ENCODE data around the gene RGS6.

Gene RGS6

GRCh38 chr14:72416081-72416849, 484.0 kb downstream of the RGS6 start:
- DNase-seq, result no peak

GRCh38 chr14:72416892-72417291, 484.7 kb downstream of the RGS6 start:
- DNase-seq, result no peak

GRCh38 chr14:72418806-72419205, 486.6 kb downstream of the RGS6 start:
- DNase-seq, result no peak

DNA sequence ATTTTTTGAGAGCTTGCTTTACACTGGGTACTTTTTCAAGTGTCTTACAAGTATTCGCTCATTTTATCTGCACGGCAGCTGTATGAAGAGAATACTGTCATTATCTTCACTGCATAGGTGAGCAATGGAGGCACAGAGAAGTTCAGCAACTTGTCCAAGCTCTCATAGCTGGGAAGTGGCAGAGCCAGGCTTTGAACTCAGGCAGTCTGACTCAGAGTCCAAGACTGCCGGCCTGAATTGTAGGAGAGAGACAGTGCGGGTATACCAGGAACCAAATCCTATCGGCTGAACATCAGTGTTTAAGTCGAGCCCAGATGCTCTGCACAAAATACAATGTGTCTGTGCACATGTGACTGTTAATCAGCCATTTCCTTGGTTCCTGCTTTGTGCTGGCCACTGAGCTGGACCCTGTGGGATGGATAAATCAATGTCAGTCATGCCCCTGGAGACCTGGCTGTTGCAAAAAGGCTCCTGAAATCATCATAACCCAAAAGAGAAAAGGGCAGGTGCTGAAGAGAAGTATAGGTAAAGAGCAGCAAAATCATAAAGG, 487.1 kb downstream of the RGS6 start:
- no peak for DNase-seq

DNA sequence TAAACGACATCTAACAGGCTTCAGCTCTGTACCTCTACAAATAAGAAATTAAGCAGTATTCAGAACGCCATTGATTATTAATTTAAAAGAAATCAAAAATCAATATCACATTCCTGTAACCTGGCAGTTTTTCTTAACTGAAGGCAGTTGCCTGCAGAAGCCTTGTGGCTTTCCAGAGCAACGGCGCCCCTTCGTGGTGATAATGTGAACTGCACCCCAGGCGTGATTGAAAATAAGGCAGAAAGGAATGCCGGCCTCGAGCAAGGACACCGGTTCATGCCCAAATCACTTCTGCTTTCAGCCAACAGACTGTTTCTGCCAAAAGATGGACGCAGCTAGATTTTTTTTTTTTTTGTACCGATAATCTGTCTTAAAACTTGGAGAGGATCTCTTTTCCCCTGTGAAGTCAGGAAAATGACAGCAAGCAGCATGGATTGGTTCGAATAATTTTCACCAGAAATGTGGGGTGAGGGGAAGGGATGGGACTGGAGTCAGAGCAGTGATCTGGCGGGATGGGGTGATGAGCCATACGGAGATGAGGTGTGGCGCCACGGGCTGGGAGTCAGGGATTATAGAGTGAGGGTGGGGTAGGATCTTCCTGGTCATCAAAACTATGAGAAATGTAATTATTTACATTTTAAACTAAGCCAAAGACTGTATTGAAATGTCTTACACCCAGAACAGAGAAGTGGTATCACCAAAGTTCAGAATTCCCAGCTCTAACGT, 488.7 kb downstream of the RGS6 start:
- peak; percentile 23 to 72 (median 41) for DNase-seq

DNA sequence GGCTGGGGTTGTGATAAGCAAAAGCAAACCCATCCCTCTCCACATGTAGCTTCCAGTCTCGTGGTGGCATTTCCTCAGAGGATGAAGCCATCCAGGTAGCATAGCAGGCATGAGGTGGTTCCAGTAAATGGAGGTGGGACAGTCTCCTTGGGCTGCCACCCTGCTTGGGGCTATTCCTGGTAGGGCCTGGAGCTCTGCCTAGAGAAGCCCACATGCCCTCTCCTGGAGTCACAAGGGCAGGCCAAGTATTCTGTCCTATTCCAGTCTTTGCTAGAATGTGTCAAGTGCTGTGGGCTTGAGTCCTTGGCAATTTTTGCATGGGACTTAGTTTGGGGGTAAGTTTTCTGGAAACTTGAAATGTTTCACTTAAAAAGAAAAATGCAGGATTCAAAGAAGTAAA, 491.7 kb downstream of the RGS6 start:
- DNase-seq, result no peak

- no peak for DNase-seq
These were observed 498.2 kb downstream of the RGS6 start for GRCh38 chr14:72430457-72430856.

- DNase-seq, result no peak
These were observed 500.5 kb downstream of the RGS6 start for GRCh38 chr14:72432748-72433147.

DNA sequence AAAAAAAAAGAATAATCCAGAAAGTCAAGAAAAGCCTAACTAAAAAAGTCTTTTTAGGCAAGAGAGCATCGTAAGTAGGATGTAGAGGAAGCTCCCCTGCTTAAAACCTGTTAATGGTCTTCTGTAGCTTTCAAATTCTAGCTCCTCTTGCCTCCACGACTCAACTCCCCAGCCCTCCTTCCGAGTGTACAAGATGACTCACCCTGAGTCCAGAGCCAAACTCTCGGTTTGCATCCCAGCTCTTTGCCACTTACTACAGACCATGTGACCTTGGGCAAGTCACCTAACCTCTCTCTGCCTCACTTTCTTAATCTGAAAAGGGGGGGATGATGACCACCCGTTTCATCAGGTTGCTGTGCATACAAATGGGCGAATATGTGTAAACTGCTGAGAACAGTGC, 501.3 kb downstream of the RGS6 start:
- DNase-seq, result no peak

DNA sequence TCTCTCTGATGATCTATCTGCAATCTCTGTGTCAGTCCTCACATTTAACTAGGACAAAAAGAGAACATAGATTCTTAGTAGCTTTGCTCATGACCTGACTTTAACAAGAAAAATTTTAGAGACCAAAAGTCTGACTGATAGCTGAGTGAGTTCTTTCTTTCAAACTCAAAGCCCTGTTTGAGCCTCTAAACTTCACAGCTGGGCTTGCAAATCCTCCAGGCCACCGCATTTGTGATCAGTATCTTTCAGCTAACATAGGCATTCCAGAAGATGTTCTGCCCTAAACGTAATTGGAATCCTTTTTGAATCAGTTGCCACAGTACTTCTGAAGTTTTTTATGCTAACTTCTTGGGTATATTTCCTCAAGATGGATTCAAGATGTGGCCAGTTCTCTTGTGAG, 502.6 kb downstream of the RGS6 start:
- DNase-seq, result no peak

- DNase-seq, result peak in 1 of 5 donors; percentile 88
These were observed 507.5 kb downstream of the RGS6 start for GRCh38 chr14:72439707-72440106.

GRCh38 chr14:72443256-72443655, 511.0 kb downstream of the RGS6 start:
- peak in 1 of 5 donors; percentile 49 for DNase-seq

DNA sequence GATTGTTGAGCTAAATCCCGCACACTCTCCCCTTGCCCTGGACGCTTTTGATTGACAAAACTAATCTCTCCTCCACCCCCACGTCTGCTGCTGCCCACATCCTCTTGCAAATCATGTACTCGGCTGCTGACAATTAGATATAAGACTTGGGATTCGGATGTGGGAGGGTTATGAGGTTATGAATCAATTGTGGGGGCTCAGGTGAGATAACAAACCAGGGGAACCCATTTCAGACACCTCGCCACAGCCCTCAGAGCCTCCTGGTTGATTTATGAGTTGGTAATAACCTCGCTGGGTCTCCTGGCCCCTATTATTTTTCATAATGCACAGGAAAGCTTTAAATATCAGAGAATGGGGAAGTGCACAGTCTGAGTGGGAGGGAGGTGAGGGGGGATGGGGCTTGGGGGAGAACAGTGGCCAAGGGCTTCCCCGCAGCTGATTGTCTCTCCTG, 511.8 kb downstream of the RGS6 start:
- DNase-seq, result peak in 1 of 5 donors; percentile 78

DNA sequence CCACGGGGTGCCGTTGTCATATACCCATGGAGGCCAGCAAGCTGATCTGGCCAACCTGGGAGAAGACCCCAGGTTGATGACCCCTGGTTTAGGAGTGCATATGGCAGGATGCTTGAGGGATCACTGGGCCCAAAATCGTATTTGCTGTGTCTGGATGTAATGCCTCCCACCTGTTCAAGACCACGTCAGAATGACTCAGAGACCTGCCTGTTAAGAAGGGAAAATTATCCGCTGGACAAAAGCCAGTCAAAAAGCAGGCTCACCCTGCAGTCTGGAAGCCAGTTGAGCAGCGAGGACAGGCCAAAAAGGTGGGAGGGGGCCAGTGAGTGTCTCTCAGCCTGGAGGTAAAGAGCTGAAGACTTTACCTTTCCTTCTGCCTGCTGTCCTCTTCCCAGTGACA, 512.5 kb downstream of the RGS6 start:
- no peak for DNase-seq

- no peak for DNase-seq
These were observed 516.0 kb downstream of the RGS6 start for GRCh38 chr14:72448212-72448611.

GRCh38 chr14:72450473-72451044, 518.3 kb downstream of the RGS6 start:
- no peak for DNase-seq

GRCh38 chr14:72451054-72451972, 519.1 kb downstream of the RGS6 start:
- DNase-seq, result peak in 3 of 5 donors; percentile 9 to 85 (median 14)

GRCh38 chr14:72452774-72453173, 520.5 kb downstream of the RGS6 start:
- no peak for DNase-seq

DNA sequence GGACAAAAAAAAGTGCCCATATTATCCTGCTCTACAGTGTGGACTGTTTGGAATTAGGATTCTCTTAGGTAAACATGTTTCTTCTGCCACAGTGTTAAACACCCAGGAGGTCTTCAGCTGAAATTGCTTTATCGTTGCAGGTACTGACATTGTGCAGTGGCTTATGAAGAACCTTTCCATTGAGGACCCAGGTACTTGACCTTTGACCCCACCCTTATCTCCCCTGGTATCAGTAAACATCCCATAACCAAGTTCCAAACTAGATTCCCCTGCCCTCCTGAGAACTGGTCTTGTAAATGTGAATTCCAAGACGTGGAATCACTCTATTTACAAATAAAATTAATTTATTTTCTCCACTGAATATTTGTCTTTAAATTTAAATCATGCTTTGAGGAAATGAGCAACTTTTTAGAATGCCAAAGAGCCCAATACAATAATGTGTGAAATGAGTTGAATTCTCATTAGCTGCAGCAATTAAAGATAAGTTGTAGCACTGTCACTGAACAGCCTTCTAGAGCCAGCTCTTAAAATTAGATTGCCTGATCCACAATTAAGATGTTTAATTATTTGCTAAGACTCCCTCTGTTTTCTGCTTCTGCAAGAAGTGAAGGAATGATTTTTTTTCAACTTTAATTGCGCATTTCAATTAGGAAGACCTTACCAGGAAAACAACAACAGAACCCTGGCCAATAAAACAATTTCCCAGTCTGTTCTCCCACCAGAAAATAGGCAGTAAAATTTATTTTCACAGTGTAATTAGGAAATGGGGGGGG, 522.3 kb downstream of the RGS6 start:
- no peak for DNase-seq

DNA sequence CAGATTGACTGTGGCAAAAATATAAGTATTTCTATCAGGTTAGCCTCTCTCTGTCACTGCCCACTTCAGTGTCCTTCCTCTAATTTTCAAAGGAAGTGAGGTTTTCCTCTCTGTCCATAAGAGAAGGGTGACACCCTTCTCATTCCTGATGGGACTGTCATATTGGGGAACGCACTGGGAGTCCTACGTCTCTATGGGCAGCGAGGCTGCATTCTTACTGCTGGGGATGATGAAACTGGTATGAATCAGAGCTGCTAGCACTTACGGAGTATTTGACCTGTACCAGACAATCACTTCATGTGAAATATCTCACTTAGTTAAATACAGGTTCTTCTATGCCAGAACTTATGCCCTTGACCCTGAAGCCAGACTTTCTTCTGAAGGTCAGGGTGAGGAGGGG, 525.4 kb downstream of the RGS6 start:
- no peak for DNase-seq

DNA sequence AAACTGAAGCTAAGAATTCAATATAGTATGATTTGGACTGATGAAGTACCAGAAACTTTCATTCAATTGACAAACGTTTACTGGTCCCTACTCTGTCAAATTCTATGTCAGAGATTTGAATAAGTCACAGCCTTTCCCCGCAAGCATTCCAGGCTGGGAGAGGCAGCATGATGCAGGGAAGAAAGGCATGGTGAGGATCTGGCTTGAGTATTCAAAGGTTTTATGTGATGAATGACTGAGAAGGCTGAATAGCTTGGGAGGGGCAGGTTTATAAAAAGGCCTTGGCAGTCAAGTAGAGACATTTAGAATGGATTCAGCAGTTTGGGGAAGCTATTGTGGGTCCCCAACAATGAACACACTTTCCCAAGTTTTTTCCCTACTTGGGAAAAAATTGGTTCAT, 529.8 kb downstream of the RGS6 start:
- no peak for DNase-seq
